Measurements from ENCODE around the gene TIGD6. TPM values are rescaled to one million over a fixed set of nuclear protein-coding genes. Genes with fewer than 3 reads are reported as not detected.

The TIGD6 gene
- polyA plus RNA-seq, 3 donors, result 5.8 to 6.6 (median 6.5) TPM

GRCh38 chr5:150022681-150023080 is 22.2 kb upstream of the TIGD6 start:
- no peak for DNase-seq (ENCODE audit: extremely low read depth in 1 of 11, low read depth in 9 of 11, low spot score in 4 of 11)

- DNase-seq (ENCODE audit: extremely low read depth in 1 of 11, low read depth in 9 of 11, low spot score in 4 of 11), result no peak
Observed at GRCh38 chr5:150022158-150022531, 21.7 kb upstream of the TIGD6 start.

DNA sequence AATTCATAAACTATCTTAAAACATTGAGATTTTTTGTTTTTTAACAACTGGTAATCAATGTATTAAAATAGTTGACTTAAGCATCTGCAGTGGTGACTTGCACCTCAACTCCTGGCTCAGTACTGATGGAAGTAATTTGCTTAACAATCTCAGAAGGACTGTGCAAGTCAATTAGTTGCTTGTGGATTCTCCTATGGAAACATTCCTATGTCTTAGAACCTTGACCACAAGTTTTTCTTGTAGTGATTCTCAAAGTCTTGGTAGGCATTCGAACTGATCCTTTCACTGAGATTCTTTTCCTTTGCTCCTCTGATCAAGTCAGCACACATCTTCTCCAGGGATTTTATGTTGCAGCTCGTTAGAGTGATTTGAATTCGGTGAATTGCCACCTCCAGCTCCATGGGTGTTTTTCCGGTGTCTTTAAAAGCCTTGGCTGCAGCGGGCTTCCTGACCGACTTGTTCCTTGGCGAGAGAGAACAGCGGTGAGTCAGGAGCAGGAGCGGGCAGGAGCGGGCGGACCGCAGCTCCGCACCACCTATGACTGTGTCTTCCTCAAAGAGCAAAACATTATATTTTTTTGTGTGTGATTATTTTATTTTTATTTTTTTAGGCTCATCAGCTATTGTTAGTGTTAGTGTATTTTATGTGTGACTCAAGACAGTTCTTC is 21.2 kb upstream of the TIGD6 start:
- no peak for DNase-seq (ENCODE audit: extremely low read depth in 1 of 11, low read depth in 9 of 11, low spot score in 4 of 11)

- no peak for DNase-seq (ENCODE audit: extremely low read depth in 1 of 11, low read depth in 9 of 11, low spot score in 4 of 11)
Observed at GRCh38 chr5:150020249-150020648, 19.8 kb upstream of the TIGD6 start.

- DNase-seq (ENCODE audit: extremely low read depth in 1 of 11, low read depth in 9 of 11, low spot score in 4 of 11), result no peak
Observed at GRCh38 chr5:150017226-150018005, 17.0 kb upstream of the TIGD6 start.

- DNase-seq (ENCODE audit: extremely low read depth in 1 of 11, low read depth in 9 of 11, low spot score in 4 of 11), result no peak
Observed at GRCh38 chr5:150016537-150016936, 16.1 kb upstream of the TIGD6 start.

DNA sequence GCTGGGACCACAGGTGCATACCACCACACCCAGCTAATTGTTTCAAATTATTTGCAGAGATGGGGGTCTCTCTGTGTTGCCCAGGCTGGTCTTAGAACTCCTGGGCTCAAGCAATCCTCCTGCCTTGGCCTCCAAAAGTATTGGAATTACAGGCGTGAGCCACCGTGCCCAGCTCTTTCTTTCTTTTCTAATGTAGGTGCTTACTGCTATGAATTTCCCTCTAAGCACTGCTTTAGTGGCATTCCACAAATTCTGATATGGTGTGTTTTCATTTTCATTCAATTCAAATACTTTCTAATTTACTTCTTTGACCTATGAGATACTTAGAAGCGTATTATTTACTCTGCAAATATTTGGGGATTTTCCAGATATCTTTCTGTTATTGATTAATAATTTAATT is 15.0 kb upstream of the TIGD6 start:
- no peak for DNase-seq (ENCODE audit: extremely low read depth in 1 of 11, low read depth in 9 of 11, low spot score in 4 of 11)

- DNase-seq (ENCODE audit: extremely low read depth in 1 of 11, low read depth in 9 of 11, low spot score in 4 of 11), result no peak
Observed at GRCh38 chr5:150014456-150014855, 14.0 kb upstream of the TIGD6 start.

- DNase-seq (ENCODE audit: extremely low read depth in 1 of 11, low read depth in 9 of 11, low spot score in 4 of 11), result no peak
Observed at GRCh38 chr5:150013931-150014330, 13.5 kb upstream of the TIGD6 start.

- DNase-seq (ENCODE audit: extremely low read depth in 1 of 11, low read depth in 9 of 11, low spot score in 4 of 11), result no peak
Observed at GRCh38 chr5:150009671-150010387, 9.4 kb upstream of the TIGD6 start.

- no peak for DNase-seq (ENCODE audit: extremely low read depth in 1 of 11, low read depth in 9 of 11, low spot score in 4 of 11)
Observed at GRCh38 chr5:150007050-150007449, 6.6 kb upstream of the TIGD6 start.

DNA sequence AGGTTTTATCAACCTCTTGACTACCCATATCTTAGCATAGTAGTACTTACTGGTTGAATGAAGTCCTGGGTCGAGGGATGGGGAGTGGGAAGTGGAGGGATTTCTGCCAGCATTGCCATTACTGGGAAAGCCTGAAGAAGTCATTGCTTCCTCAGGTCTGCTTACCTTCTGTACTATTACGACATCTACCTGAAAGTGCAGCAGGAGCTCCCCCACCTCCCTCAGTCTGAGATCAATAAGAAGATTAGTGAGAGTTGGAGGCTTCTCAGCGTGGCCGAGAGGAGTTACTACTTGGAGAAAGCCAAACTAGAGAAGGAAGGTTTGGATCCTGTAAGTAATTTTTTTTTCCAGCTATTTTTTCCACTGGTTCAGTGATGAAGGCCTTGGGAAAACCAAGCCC is 5.9 kb upstream of the TIGD6 start:
- DNase-seq (ENCODE audit: extremely low read depth in 1 of 11, low read depth in 9 of 11, low spot score in 4 of 11), result no peak

GRCh38 chr5:150001660-150002486 is 1.4 kb upstream of the TIGD6 start:
- DNase-seq (ENCODE audit: extremely low read depth in 1 of 11, low read depth in 9 of 11, low spot score in 4 of 11), result no peak

GRCh38 chr5:150000990-150001659 is 671 bp upstream of the TIGD6 start:
- DNase-seq (ENCODE audit: extremely low read depth in 1 of 11, low read depth in 9 of 11, low spot score in 4 of 11), result no peak

DNA sequence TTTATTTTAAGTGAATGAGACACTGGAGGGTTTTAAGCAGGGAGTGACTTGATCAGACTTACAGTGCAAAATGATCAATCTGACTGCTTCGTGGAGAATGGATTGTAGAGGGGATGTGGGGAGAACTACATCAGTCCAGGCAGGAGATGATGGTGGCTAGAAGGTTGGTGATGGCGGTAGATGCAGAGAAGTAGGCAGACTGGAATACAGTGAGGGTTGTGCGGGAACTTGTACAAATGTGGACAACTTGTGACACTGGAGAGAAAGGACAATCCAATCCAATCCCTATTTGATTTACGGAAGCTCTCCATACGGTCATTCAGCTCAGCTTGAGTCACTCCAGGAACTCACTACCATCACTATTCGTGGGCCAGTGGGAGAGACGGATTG is 593 bp downstream of the TIGD6 start:
- DNase-seq (ENCODE audit: extremely low read depth in 1 of 11, low read depth in 9 of 11, low spot score in 4 of 11), result no peak

DNA sequence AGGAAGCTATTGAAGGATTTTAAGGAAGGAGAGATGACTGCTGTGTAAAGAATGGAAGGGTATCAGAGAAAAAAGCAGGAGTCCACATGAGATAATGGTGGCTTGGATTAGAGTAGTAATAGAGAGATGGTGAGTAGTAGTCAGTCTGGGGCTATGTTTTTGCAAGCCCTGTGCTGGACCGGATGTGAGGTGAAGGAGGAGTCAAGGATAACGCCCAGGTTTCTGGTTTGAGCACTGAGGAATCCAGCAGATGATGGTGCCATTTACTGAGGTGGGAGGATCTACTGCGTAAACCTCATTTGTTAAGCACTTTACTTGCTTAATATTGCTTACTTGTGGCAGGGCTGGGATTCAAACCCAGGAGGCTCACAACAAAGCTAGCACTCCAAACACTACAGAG is 1.1 kb downstream of the TIGD6 start:
- no peak for DNase-seq (ENCODE audit: extremely low read depth in 1 of 11, low read depth in 9 of 11, low spot score in 4 of 11)

- DNase-seq (ENCODE audit: extremely low read depth in 1 of 11, low read depth in 9 of 11, low spot score in 4 of 11), result no peak
Observed at GRCh38 chr5:149998281-149998680, 2.2 kb downstream of the TIGD6 start.

GRCh38 chr5:149996205-149996890 is 4.1 kb downstream of the TIGD6 start:
- no peak for DNase-seq (ENCODE audit: extremely low read depth in 1 of 11, low read depth in 9 of 11, low spot score in 4 of 11)
